Mucosa of gallbladder (tissue), 1 donor: ENCODE results near the gene KDM1A. TPM values are rescaled to one million over a fixed set of nuclear protein-coding genes. Genes with fewer than 3 reads are reported as not detected.

Experiments used
- DNase-seq: peaks from one replicate; pipeline ENCODE4 v3.0.0-alpha.2; 2020; ENCODE audit warnings: low spot score
- total RNA-seq: library from RNA; stranded (reverse); gene quantifications from one replicate; pipeline ENCODE4 v1.2.1, GENCODE V29; 2021
- donor health status: DM: no; HTN: no; CAD: no.

The KDM1A gene
- total RNA-seq, 1 donor from 2014 or later, result 44.9 TPM

DNA sequence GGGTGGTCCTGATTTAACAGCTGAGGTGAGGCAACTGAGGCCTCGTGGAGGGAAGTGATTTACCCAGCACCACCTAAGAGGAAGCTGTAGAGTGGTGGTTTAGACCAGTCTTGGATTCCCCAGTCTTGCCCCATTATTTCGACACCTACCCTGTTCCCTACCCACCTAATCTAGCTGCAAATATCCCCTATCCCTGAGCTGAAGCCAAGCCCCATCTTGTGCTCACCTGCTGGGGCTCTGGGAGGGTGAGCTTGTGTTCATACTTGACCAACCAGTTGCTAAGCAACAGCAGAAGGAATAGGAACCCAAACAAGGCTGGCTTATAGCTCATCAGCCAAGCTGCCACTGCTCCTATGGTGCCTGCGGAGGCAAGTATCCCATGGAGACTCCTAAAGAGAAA lies 5.6 kb upstream of the KDM1A start:
- DNase-seq, result no peak

DNA sequence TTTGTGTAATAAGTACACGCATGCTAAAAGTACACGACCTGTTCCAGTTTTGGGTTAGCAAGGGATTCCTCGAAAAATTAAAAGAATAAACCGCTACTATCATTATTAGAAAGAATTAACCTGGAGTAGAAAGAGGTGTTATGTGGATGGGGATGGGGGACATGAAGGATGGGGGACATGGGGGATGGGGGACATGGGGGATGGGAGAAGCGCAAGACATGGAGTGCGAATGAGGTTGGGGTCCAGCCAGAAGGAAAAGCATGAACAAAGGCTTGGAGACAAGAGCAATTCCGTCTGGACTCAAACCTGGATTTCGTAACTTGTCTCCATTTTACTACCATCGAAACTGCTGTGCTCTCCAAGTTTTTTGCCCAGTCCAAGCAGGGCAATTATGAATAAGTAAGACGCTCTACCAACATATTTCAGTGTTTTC lies 591 bp upstream of the KDM1A start:
- no peak for DNase-seq

DNA sequence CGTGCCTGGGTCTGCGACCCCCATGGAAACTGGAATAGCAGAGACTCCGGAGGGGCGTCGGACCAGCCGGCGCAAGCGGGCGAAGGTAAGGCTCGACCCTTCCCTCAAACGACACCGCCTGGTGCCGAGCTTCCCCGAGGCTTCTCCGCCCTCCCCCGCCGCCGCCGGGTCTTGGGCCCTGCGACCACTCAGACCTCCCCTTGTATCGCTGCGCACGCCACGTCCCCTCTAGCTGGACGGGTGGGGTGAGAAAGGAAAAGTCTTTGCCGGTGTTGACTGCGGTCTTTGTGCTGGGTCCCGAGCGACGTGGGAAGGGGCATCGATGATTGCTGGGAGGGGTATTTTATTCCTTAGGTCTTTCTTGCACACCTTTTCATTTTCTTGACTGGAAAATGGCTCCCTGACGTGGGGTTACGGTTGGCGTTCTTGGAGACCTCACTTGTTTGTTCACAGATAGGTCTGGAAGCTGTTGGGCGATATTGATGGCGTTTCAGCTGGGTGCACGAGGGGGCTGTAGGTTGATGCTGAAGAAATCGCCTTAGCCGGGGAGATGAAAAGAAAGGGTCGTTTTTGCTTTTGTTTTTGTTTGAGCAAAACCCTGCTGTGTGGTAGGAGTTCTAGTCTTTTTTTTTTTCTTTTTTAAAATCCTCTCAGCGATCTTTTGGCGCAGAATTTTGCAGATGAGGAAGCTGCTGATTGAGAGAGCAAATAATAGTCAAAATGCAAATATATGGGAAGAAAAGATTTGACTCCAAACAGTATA lies 776 bp downstream of the KDM1A start:
- no peak for DNase-seq

DNA sequence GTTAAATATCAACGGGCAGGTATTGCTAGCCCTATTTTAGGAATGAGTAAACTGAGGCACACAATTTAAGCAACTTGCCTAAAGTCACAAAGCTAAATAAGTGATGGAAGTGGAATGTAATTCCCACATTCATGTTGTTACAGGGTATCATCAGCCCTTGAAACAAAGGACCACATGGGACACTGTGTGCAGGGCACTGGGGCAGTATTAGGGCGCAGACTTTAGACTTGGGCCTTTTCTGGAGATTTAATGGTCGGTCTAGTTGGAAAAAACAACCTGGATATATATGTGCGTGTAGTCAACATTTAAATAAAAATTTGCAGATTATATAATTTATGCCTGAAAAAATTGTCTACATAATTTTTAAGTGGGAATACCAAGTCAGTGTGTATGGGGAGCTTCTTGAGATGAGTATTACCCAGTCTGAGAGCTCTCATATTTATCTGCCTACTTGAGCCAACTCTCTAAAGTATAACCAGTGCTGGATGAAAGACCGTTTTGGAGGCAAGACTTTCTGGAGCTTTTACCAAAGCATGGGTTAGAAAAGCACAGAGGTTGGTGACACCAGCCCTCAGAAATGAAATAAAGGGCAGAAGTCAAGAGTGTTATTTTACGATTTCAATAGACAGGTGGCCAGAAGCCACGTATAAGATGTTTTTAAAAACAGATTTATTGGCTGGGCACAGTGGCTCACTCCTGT lies 1.6 kb downstream of the KDM1A start:
- no peak for DNase-seq

DNA sequence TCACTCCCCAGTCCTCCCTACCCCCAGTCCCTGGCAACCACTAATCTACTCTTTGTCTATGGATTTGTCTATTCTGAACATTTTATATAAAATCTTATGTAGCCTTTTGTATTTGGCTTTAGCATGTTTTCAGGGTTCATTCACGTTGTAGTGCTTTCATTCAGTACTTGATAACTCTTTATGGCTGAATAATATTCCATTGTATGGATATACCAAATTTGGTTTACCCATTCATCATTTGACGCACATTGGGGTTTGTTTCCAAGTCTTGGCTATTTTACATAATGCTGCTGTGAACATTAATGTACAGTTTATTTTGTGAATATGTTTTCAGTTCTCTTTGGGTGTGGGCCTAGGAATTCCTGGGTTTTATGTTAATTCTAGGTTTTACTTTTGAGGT lies 2.6 kb downstream of the KDM1A start:
- no peak for DNase-seq

DNA sequence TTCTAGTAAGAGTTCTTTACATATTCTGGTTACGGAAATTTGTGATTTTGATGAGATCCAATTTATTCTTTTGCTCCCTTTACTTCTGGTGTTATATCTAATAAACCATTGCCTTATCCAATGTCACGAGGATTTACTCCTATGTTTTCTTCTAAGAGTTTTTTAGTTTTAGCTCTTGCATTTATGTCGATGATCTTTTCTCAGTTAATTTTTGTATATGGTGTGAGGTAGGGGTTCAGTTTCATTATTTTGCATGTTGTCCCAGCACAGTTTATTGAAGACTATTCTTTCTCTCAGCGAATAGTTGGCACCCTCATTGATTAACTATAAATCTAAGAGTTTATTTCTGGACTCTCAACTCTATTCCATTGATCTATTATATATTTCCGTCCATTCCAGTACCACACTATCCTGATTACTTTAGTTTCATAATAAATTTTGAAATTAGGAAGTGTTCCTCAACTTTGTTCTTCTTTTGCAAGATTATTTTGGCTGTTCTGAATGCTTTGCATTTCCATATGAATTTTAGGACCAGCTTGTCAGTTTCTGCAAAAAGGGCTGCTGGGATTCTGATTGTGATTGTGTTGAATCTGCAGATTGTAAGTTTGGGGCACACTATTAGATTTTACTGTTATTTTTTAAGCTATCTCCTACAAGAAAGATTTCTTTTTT lies 4.0 kb downstream of the KDM1A start:
- no peak for DNase-seq

DNA sequence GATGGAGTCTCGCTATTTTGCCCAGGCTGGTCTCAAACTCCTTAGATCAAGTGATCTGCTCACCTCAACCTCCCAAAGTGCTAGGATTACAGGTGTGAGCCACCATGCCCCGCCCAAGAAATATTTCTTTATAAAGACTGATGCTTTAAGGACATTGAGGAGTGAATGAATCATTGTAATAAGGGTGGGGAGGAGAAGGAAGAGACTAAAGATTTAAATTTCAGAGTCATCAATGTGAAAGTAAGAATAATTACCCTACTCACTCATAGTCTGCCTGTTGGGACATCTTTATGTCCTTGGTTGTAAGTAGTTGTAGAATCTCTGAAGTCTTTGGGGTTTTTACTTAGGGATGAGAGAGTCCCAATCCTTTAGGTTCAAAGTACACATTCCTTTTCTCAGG lies 7.3 kb downstream of the KDM1A start:
- no peak for DNase-seq

DNA sequence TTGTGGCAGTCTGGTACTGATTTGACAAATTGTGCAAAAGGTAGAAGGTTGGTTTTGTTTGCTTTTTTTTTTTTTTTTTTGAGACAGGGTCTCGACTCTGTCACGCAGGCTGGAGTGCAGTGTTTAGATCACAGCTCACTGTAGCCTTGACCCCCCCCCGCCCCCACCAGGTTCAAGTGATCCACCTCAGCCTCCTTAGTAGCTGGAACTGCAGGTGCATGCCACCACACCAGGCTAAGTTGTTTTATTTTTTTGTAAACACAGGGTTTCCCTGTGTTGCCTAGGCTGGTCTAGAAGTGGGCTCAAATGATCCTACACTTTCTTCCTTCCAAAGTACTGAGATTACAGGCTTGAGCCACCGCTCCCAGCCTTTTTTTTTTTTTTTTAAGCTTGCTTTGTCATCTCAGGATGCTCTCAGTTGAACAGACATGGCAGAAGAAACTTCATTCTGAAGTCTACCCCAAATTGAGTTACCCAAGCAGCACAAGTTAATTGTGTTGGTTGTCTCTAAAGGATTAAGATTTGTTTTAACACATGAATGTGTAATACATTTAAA lies 8.2 kb downstream of the KDM1A start:
- DNase-seq, result no peak

DNA sequence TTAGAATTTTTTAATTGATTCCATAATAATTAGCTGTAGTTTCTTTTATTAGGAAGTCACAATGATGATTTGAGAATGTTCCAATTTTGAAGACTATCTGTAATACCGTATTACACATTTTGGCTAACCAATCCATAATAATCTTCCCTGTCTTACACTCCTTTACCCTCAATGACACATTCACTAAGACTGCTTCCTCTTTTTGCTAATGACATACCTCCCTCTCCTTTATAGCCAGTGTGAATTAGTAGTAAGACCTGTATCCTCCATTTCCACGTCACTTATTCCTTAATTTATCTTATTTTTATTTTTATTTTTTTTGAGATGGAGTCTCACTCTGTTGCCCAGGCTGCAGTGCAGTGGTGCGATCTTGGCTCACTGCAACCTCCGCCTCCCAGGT lies 10.1 kb downstream of the KDM1A start:
- DNase-seq, result no peak

DNA sequence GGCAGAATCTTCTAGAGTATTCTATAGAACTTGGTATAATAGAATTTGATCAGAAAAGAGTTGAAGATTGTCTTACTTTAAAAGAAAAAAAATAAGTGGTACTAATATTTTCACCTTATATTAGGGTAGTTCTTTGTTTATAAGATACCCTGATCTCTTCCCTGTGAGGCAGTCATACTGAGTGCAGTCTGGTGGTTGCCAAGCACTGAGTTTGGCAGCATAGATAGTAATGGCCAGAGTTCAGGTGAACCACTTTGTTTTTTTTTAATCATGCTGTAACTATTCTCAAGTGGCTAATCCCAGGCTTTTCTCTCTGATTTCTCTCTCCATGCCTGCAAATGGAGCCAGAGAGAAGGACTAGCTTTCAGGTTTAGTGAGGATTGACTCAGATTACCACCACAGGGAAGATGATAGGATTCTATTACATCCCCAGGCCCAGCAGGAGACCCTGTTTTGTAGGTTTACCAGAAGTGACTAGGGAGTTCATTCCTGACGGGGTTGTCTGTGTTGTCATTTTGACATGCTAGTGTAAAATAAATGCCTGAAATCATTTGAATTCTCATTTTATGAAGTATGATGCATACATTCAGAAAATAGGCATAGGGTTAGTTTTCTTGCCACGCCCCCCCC lies 16.7 kb downstream of the KDM1A start:
- DNase-seq, result no peak

DNA sequence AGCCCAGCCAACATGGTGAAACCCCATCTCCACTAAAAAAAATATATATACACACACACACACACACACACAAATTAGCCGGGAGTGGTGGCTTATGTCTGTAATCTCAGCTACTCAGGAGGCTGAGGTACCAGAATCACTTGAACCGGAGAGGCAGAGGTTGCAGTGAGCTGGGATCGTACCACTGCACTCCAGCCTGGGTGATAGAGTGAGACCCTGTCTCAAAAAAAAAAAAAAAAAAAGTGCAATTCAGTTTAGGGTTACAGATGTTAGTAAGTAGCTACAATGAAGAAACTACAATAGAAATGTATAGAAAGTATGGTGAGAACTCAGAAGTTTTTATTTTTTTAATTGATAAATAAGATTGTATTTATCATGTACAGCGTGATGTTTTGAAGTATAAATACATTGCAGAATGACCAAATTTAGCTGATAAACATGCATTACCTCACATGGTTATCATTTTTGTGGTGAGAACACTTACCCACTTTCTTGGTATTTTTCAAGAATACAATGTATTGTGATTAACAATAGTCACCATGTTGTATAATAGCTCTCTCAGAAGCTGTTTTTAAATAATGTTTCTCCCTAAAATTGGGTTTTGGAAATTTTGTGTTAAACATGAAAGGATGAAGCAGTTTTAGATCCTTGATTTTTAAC lies 17.9 kb downstream of the KDM1A start:
- no peak for DNase-seq

DNA sequence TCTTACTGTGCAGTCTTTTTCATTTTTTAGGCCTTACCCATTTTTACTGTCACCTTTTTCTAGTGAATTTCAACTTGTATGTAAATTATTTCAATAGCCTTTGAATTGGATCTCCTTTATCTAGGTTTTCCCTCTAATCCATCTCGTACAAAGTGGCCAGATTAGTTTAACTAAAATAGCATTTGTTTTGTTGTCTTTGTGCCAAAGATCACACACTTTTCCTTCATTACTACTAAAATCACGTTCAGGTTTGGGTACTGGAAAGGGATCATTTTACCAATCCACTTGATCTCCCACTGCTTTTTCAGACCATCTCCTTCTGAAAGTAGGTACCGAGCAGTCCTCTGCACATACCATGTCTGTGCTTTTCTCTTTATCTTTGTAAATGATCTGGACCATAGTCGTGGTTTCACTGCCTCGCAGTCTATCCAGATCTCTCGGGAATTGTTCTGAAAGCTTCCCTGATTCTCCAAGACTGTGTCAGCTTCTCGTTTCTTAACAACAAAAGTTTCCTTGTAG lies 20.1 kb downstream of the KDM1A start:
- no peak for DNase-seq

DNA sequence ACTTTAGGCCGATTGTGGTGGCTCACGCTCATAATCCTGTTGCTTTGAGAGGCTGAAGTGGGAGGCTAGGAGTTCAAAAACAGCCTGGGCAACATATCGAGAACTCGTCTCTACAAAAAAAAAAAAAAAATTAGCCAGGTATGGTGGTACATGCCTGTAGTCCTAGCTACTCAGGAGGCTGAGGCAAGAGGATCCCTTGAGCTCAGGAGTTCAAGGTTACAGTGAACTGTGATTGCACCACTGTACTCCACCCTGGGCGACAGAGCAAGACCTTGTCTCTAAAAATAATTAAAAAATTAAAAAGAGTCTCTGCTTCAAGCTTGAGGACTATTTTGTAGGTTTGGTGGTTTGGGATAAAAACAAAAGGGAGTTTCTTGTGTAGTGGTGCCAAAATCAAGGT lies 21.2 kb downstream of the KDM1A start:
- DNase-seq, result no peak

DNA sequence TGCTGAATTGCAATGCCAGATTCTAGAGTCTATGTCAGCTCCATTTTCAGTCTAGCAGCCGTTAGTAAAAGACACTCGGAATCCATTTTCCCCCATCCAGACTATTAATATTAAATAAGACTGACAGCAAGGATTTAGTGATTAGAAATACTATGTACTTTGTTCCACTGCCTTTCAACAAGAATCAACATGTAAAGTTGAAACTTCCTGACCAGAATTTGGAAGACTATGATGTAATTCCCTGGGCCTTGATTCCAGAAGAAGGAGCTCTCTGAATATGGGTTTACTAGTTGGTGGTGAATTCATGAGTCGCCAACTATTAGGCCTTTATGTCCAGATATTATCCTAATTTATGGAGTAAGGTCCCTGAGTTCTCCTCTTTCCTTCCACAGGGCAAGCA lies 24.8 kb downstream of the KDM1A start:
- no peak for DNase-seq

DNA sequence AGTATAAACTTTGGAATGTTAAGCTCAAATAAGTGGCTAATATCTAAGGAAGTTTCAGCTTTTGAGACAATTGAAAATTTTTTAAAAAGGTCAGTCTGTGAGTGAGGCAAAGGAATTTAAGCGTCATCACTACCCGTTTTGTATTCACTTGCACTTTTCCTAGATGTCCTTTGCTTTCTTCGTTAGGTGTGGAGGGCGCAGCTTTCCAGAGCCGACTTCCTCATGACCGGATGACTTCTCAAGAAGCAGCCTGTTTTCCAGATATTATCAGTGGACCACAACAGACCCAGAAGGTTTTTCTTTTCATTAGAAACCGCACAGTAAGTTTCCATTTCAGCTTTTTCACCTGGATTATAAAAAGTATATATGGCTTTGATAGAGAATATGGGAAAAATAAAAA lies 30.9 kb downstream of the KDM1A start:
- DNase-seq, result no peak

DNA sequence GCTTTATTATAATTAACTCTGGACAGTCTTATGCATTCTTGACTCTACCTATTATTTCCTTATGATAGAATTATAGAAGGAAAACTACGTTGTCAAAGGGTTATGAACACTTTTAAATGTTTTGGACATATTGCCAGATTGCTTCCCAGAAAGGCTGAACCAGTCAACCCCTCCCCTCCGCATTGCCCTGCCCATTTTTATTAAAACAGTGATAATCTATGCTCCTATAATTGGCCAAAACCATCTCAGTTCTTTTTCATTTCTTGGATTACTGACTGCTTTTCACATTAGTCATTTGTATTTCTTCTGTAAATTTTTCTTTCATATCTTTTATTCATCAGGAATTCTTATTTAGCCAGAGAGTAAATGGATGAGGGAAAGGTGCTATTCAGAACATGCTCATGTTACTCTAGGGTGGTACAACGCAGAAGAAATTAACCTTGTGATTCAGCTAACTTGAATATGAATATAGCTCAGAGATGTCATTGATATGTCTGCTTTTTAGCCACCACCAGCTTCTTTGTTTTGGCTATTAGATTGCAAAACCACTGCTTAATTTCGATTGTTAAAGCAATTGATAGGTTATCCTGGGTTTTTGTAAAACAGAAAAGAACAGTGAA lies 32.1 kb downstream of the KDM1A start:
- no peak for DNase-seq

DNA sequence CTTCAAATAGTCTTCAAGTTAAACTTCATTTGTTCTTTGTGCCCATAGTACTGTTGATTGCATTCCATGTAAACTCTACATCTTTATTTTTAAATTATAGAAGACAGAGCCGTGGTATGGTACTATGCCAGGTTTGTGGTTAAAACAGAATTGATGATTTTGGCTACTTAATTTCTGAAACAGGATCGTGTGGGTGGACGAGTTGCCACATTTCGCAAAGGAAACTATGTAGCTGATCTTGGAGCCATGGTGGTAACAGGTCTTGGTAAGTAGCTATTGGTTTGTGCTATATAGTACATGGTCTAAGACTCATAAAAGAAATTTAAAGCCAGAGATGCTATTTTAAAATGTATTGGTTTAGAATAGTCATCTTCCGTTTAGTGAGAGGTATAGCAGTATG lies 38.0 kb downstream of the KDM1A start:
- DNase-seq, result no peak

DNA sequence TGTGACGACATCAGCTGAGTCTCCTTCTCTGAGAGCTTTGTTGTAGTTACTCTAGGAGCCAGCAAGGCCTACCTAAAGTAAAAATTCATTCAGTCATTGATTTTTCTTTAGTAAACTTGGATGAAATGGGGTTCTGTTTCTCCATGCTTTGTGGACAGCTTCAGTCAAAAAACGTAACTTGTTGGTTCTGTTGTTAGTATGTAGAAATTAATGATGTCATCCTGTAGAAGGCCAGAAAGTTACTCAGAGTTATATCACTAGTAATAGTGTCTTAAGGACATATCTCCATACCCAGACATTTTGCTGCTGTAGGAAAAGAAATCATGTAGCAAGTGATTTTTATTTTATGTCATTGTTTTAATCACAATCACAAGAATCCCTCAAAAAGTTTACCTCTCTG lies 43.0 kb downstream of the KDM1A start:
- DNase-seq, result no peak

DNA sequence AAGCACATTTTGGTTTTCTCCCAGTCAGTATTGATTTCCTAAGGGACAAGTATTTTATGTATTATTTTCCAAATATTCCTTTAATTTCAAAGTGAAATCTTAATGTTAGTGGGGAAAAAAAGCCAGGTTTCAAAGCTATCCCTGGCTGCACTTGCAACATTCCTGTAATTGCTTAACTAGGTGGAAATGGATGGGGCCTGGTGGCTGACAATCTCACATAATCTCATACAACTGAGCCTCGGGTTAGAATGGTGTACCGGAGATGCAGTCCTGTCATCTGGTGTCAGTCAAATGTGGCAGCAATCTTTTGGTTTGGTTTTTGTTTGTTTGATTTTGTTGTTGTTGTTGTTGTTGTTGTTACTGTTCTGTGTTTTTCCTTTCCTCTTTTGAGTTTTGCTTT lies 46.1 kb downstream of the KDM1A start:
- DNase-seq, result no peak

DNA sequence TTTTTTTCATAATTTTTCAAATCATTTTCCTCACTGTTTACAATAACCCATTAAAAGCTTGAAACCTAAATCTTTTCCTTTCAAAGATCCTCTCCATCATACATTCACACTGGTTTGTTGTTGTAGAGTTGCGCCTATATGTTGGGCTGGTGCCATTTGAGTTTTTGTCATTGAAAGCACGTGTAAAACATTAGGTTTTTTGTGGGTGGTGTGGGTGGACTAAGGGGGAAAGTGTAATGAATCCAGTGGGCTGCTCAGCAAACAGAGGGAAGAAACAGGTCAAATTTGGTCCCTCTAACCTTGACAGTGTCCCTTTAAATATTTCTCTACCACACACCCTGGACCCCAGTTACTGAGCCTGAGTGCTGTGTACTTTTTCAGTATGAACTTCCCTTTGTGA lies 46.8 kb downstream of the KDM1A start:
- no peak for DNase-seq

DNA sequence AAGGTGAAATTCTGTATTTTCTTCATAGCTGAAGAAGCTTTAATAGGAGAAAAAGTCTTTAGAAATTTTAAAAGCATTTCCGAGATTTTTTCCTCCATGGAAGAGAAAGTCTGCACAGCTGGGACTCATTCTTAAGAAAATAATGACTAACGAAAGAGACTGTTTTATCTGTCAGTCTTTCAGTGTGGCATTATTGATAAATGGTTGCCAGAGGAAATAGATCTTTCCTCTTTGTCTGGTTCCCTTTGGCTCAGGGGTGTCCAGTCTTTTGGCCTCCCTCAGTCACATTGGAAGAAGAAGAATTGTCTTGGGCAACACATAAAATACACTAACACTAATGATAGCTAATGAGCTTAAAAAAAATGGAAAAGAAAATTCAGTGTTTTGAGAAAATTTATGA lies 49.9 kb downstream of the KDM1A start:
- no peak for DNase-seq
